Gastrocnemius medialis (tissue), 4 donors: Measurements from ENCODE around the gene SUPT20HL1.

ENCODE experiments used
- CTCF ChIP-seq, 5 experiments: fragments of 450-650 bp in 3 of 5; fragments of 200-600 bp in 2 of 5; sonication (generic) in 2 of 5; IDR thresholded peaks in 4 of 5; conservative IDR thresholded peaks in 1 of 5; 1 replicate in 4 of 5; 2 replicates in 1 of 5; pipeline ENCODE4 v1.5.1; 2016 to 2019; ENCODE audit warnings: antibody characterized with exemption in 5 of 5, mild to moderate bottlenecking in 3 of 5, moderate library complexity in 3 of 5
- POLR2A ChIP-seq, 2 donors: fragments of 450-650 bp; IDR thresholded peaks; one replicate each; pipeline ENCODE4 v1.6.1; 2017; ENCODE audit warnings: antibody characterized with exemption in 2 of 2, mild to moderate bottlenecking in 2 of 2, moderate library complexity in 2 of 2

GRCh38 chrX:24355095-24355494 is 5.3 kb upstream of the SUPT20HL1 start:
- TF ChIP-seq CTCF (IDR thresholded peaks at IDR 0.05 in 4 of 5, conservative IDR thresholded peaks at IDR 0.05 in 1 of 5) (no peak), POLR2A (IDR thresholded peaks at IDR 0.05) (no peak)
